Gastrocnemius medialis (tissue), 4 donors: ENCODE measurements around the gene TNS1. TPM values are rescaled to one million over a fixed set of nuclear protein-coding genes. Genes with fewer than 3 reads are reported as not detected.

Experiments
- ATAC-seq, 2 donors: fragments of 150-250 bp; one replicate each; pipeline ENCODE4 v1.9.1; 2016
- DNase-seq, 2 donors: peaks; one replicate each; pipeline ENCODE4 v3.0.0-alpha.2; 2019
- H3K27ac ChIP-seq, 4 donors: fragments of 200-600 bp; sonication (generic); 1 replicate in 1 of 4; 2 replicates in 3 of 4; pipeline ENCODE4 v1.5.1; 2016 to 2018; ENCODE audit warnings: mild to moderate bottlenecking in 2 of 4, moderate library complexity in 1 of 4
- H3K27me3 ChIP-seq, 3 donors: fragments of 200-600 bp; sonication (generic) in 2 of 3; 1 replicate in 1 of 3; 2 replicates in 2 of 3; pipeline versions ENCODE4 v1.5.1 to v1.6.0; 2016 to 2019; ENCODE audit warnings: mild to moderate bottlenecking in 1 of 3, moderate library complexity in 1 of 3
- H3K36me3 ChIP-seq, 2 donors: fragments of 200-600 bp; sonication (generic) in 1 of 2; one replicate each; pipeline ENCODE4 v1.5.1; 2017 to 2018
- H3K4me1 ChIP-seq, 2 donors: fragments of 200-600 bp; sonication (generic) in 1 of 2; one replicate each; pipeline ENCODE4 v1.5.1; 2016 to 2017; ENCODE audit warnings: mild to moderate bottlenecking in 2 of 2
- H3K4me3 ChIP-seq, 4 donors: fragments of 200-600 bp; sonication (generic) in 3 of 4; 1 replicate in 1 of 4; 2 replicates in 3 of 4; pipeline ENCODE4 v1.5.1; 2016 to 2019; ENCODE audit warnings: mild to moderate bottlenecking in 2 of 4
- H3K9me3 ChIP-seq, 3 donors: fragments of 200-600 bp; sonication (generic) in 2 of 3; 1 replicate in 1 of 3; 2 replicates in 2 of 3; pipeline ENCODE4 v1.5.1; 2016 to 2019
- POLR2A ChIP-seq, 2 donors: fragments of 450-650 bp; IDR thresholded peaks; one replicate each; pipeline ENCODE4 v1.6.1; 2017; ENCODE audit warnings: antibody characterized with exemption in 2 of 2, mild to moderate bottlenecking in 2 of 2, moderate library complexity in 2 of 2
- in situ Hi-C, 4 donors: fragments of 200-750 bp; cut with MboI; loops; one replicate each; pipeline versions ENCODE4 v1.15.0 to v1.8.0; 2017; ENCODE audit warnings: low sequenced_read_pairs in 4 of 4
- intact Hi-C: fragments of 100-400 bp; cut with DNase I; formaldehyde crosslinking; loops from one replicate; pipeline ENCODE4 v1.15.1; 2023; ENCODE audit warnings: low total_unique reads
- total RNA-seq, 4 donors: library from RNA; depleted of rRNA; stranded (reverse); fragments of >200 nt; gene quantifications; one replicate each; pipeline versions ENCODE4 v1.1.0 to v1.2.3, GENCODE V29; 2016
- TF ChIP-seq, protein P1 (sequence below), 5 experiments: fragments of 450-650 bp in 3 of 5; fragments of 200-600 bp in 2 of 5; sonication (generic) in 2 of 5; IDR thresholded peaks in 4 of 5; conservative IDR thresholded peaks in 1 of 5; 1 replicate in 4 of 5; 2 replicates in 1 of 5; pipeline ENCODE4 v1.5.1; 2016 to 2019; ENCODE audit warnings: antibody characterized with exemption in 5 of 5, mild to moderate bottlenecking in 3 of 5, moderate library complexity in 3 of 5

The TNS1 gene
- total RNA-seq, 4 donors from 2014 or later: 407 to 670 (median 484) TPM

DNA sequence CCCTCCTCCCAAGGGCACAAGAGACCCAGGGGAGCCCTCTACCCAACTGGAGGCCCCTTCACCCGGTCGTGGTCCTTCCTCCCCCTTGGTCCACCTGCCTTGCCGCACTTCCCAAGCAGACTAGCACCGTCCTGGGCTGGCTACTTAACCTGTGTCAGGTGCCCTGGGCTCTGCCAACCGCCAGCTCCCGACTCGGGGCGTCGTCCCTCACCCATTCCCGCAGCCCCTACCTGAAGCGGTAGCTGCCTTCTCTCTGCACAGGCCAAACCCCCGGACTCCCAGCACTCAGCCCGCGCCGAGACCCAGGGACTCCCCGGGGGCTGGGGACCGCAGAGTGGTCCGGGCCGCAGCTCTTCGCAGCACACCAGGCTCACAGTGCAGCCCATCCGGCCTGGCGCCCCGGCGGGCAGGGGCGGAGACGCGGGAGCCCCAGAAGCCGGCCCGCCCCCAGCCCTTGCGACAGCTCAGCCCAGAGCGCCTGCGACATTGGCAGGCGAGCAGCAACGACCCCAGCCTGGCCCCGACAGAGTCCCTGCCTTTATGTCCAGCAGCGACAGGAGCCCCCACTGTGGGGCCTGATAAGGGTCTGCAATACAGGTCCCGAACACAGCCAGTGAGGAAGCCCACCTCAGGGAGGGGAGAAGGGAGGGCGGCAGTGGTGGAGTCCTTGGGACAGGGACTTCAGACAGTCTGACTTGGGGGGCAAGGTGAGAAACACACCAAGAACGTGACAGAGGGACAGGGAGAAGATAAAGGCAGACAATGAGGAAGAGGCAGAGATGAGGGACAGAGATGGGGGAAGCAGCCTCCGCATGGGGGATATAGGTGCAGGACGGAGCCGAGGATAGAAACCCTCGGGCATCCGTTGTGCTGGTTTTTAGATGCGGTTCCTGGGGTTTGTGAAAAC, 31.0 kb upstream of the TNS1 start:
- ATAC-seq: no peak
- Histone ChIP-seq H3K4me1 (peaks cover 11 to 16% of the 10 kb centered on the region in 2 donors), H3K27me3 (no peaks in the 10 kb centered on the region), H3K36me3 (no peaks in the 10 kb centered on the region), H3K27ac (no peak overlapping the region), H3K9me3 (no peaks in the 10 kb centered on the region), H3K4me3 (no peak overlapping the region)
- TF ChIP-seq, protein P1, sequence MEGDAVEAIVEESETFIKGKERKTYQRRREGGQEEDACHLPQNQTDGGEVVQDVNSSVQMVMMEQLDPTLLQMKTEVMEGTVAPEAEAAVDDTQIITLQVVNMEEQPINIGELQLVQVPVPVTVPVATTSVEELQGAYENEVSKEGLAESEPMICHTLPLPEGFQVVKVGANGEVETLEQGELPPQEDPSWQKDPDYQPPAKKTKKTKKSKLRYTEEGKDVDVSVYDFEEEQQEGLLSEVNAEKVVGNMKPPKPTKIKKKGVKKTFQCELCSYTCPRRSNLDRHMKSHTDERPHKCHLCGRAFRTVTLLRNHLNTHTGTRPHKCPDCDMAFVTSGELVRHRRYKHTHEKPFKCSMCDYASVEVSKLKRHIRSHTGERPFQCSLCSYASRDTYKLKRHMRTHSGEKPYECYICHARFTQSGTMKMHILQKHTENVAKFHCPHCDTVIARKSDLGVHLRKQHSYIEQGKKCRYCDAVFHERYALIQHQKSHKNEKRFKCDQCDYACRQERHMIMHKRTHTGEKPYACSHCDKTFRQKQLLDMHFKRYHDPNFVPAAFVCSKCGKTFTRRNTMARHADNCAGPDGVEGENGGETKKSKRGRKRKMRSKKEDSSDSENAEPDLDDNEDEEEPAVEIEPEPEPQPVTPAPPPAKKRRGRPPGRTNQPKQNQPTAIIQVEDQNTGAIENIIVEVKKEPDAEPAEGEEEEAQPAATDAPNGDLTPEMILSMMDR (IDR thresholded peaks at IDR 0.05 in 4 of 5, conservative IDR thresholded peaks at IDR 0.05 in 1 of 5): no peak
- TF ChIP-seq POLR2A (IDR thresholded peaks at IDR 0.05): no peak
- intact Hi-C loops: loop anchor here (2.0 kb wide), 3 partner anchors 23 to 247 kb away; no protein-coding TSS in a partner anchor
- in situ Hi-C loops: no loop called here
- DNase-seq: peak in 1 of 2 donors; percentile 12

DNA sequence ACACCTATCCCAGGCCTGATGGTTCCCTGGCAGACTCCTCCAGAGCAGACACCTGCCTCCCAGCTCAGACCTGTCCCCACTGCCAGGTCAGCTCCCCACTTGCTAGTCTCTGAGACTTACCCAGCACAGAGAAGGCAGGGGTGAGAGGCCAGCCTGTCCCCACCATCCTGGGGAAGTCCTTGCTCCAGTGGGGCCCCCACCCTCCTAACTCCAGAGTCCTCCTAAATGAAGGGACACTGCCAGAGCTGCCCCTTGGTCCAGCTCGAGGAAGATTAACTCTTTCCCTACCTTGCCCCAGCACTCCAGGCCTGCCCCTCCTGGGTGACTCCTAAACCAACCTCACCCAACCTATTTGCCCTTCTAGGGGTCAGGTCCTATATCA, 30.4 kb upstream of the TNS1 start:
- TF ChIP-seq, protein P1 (IDR thresholded peaks at IDR 0.05 in 4 of 5, conservative IDR thresholded peaks at IDR 0.05 in 1 of 5): no peak
- H3K27me3 ChIP-seq: no peaks in the 10 kb centered on the region
- in situ Hi-C loops (no loop called here), intact Hi-C loops (no loop called here)
- ATAC-seq (no peak), DNase-seq (no peak)
- H3K9me3 ChIP-seq: no peaks in the 10 kb centered on the region
- no peak overlapping the region for H3K4me3 ChIP-seq
- H3K27ac ChIP-seq: no peak overlapping the region
- peaks cover 13 to 15% of the 10 kb centered on the region in 2 donors for H3K4me1 ChIP-seq
- H3K36me3 ChIP-seq: no peaks in the 10 kb centered on the region

DNA sequence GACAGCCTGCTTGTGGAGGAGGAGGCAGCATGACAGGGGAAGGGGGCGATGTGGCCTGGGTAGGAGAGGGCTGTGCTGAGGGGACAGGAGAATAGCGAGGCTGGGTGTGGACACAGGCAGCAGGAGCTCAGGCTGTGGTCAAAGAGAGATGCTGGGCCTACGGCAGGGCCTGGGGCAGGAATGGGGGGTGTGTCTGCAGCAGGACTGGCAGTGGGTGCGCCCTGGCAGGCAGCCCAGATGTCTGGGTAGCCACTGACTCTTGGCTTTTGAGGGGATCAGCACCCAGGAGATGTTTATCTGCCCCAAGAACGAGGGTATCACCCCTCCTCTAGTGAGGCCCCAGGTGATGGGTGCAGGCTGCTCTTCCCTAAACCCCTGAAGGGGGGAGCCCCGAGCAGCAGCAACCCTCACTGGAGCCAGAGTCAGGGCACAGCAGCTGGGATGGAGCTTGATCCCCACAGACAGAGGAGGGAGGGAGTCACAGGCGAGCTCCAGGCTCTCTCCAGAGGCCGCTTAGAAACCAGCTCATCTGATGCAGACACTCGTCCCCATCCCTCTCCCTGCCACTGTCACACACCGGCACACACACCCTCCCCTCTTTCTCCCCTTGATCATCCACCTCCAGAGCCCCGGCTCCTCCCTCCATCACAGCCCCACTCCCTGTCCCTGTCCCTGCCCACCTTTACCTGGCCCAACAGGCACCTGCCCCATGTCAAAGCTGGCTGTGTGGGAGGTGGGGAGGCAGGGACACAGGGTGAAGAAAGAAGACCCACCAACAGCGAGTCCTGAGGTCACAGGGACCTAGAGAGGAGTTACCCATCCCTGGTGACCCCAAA, 29.8 kb upstream of the TNS1 start:
- Histone ChIP-seq H3K4me3 (no peak overlapping the region), H3K27ac (no peak overlapping the region), H3K36me3 (no peaks in the 10 kb centered on the region), H3K4me1 (peaks cover 13 to 15% of the 10 kb centered on the region in 2 donors), H3K27me3 (no peaks in the 10 kb centered on the region), H3K9me3 (no peaks in the 10 kb centered on the region)
- ATAC-seq: no peak
- intact Hi-C loops (no loop called here), in situ Hi-C loops (no loop called here)
- DNase-seq: no peak
- TF ChIP-seq POLR2A (IDR thresholded peaks at IDR 0.05): no peak

DNA sequence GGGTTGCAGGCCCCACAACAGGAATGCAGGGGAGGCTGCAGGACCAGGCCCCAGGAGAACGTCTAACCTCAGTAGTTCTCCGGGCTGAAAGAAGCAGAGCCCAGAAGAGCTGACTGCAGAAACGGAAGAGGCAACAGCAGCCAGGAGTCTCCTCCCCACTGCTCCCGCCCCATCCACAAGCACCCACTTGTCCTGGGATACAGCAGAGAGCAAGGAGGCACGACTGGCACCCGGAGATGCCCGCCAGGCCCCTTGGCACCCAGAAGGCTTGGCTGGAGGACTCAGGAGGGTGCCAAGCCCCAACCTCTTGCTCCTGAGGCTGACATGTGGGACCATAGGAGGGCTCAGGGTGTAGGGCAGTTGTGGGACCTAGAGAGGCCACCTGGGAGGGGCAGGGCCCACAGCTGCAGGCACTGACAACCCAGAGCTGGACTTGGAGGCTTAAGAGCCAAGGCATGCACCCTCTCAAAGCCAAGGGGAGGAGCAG, 29.0 kb upstream of the TNS1 start:
- no peaks in the 10 kb centered on the region for H3K36me3 ChIP-seq
- TF ChIP-seq, protein P1 (IDR thresholded peaks at IDR 0.05 in 4 of 5, conservative IDR thresholded peaks at IDR 0.05 in 1 of 5): no peak
- no peak for TF ChIP-seq POLR2A (IDR thresholded peaks at IDR 0.05)
- no peak for ATAC-seq
- H3K4me3 ChIP-seq: no peak overlapping the region
- no peak overlapping the region for H3K27ac ChIP-seq
- intact Hi-C loops (no loop called here), in situ Hi-C loops (no loop called here)
- H3K9me3 ChIP-seq: no peaks in the 10 kb centered on the region
- H3K27me3 ChIP-seq: no peaks in the 10 kb centered on the region
- H3K4me1 ChIP-seq: peaks cover 16 to 18% of the 10 kb centered on the region in 2 donors
- DNase-seq: no peak

DNA sequence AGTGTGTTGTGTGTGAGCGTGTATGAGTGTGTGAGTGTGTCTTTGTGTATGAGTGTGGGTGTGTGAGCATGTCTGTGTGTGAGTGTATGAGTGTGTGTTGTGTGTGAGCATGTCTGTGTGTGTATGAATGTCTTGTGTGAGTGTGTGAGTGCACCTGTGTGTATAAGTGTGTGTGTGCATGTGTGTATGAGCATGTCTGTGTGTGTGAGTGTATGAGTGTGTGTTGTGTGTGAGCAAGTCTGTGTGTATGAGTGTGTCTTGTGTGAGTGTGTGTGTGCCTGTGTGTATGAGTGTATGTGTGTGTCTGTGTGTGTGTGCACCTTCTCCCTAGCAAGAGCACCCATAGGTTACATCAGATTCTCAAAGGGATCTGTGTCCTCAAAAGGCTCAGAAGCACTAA, 28.5 kb upstream of the TNS1 start:
- Histone ChIP-seq H3K27me3 (no peaks in the 10 kb centered on the region), H3K9me3 (no peaks in the 10 kb centered on the region), H3K36me3 (no peaks in the 10 kb centered on the region), H3K4me3 (no peak overlapping the region), H3K27ac (no peak overlapping the region), H3K4me1 (peaks cover 21 to 24% of the 10 kb centered on the region in 2 donors)
- in situ Hi-C loops: no loop called here
- no peak for ATAC-seq
- TF ChIP-seq POLR2A (IDR thresholded peaks at IDR 0.05): no peak
- TF ChIP-seq, protein P1 (IDR thresholded peaks at IDR 0.05 in 4 of 5, conservative IDR thresholded peaks at IDR 0.05 in 1 of 5): no peak
- DNase-seq: no peak
- intact Hi-C loops: no loop called here
